ENCODE data around the gene MT1HL1.

MT1HL1 gene

DNA sequence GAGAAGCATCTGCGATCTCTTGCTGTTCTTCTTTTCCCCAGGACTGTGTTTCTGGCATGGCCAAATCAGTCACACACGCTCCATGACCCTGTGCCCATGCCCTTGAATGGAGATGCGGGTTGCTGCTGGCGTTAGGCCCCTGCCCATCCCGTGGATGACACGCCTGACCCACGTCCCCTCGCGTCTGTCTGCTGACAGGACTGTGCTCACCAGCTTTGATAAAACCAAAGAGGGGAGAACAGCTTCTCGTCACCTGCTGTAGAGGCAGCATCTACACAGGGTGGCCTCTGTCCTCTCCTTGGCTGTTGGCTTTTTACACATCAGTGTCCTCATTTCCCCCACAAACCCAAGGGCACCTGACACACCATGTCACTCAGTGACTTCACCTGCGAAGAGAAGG lies 6.9 kb downstream of the MT1HL1 start:
- H3K4me3 ChIP-seq (ENCODE audit: low read depth, low read length) = no peak overlapping the region
- in situ Hi-C loops (cut with HindIII; ENCODE audit: low pct_ligation_motif_present, low sequenced_read_pairs) = no loop called here
- no peak overlapping the region for H3K27ac ChIP-seq
- H3K27me3 ChIP-seq (replicated peaks) = no peaks in the 10 kb centered on the region
- DNase-seq = no peak
- no peak for TF ChIP-seq CTCF (IDR thresholded peaks at IDR 0.05; ENCODE audit: low read depth, low read length, missing control alignments)
- H3K36me3 ChIP-seq (replicated peaks) = no peaks in the 10 kb centered on the region

DNA sequence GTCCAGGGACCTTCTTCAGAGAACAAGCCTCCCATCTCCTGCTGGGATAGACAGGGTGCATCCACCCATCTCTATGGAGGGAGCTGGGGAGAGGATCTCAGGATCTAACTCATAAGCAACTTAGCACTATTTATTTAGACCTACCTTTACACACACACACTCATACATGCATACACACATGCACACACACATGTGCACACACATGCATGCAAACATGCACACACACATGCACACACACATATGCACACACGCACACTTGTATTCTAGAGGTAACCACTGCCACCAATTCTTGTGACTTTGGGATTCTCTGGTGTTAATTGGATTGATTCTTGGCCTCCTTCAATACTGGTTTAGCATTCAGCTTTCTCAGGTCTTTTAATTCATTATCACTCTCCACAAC lies 9.8 kb downstream of the MT1HL1 start:
- in situ Hi-C loops (cut with HindIII; ENCODE audit: low pct_ligation_motif_present, low sequenced_read_pairs) = no loop called here
- Histone ChIP-seq H3K27me3 (replicated peaks) (no peaks in the 10 kb centered on the region), H3K4me3 (ENCODE audit: low read depth, low read length) (no peak overlapping the region), H3K36me3 (replicated peaks) (no peaks in the 10 kb centered on the region), H3K27ac (no peak overlapping the region)
- no peak for DNase-seq
- TF ChIP-seq CTCF (IDR thresholded peaks at IDR 0.05; ENCODE audit: low read depth, low read length, missing control alignments) = no peak

DNA sequence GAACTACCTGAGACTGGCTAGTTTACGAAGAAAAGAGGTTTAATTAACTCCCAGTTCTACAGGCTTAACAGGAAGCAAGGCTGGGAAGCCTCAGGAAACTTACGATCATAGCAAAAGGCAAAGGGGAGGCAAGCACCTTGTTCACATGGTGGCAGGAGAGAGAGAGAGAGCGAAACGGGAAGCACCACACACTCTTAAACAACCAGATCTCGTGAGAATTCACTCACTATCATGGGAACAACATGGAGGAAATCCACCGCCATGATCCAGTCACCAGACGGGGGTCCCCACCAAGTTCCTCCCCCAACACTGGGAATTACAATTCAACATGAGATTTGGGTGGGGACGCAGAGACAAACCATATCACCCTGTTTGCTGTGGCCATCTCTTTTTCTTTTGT lies 11.8 kb downstream of the MT1HL1 start:
- no peak for DNase-seq
- Histone ChIP-seq H3K27me3 (replicated peaks) (no peaks in the 10 kb centered on the region), H3K27ac (no peak overlapping the region), H3K4me3 (ENCODE audit: low read depth, low read length) (no peak overlapping the region), H3K36me3 (replicated peaks) (no peaks in the 10 kb centered on the region)
- TF ChIP-seq CTCF (IDR thresholded peaks at IDR 0.05; ENCODE audit: low read depth, low read length, missing control alignments) = no peak
- in situ Hi-C loops (cut with HindIII; ENCODE audit: low pct_ligation_motif_present, low sequenced_read_pairs) = no loop called here

DNA sequence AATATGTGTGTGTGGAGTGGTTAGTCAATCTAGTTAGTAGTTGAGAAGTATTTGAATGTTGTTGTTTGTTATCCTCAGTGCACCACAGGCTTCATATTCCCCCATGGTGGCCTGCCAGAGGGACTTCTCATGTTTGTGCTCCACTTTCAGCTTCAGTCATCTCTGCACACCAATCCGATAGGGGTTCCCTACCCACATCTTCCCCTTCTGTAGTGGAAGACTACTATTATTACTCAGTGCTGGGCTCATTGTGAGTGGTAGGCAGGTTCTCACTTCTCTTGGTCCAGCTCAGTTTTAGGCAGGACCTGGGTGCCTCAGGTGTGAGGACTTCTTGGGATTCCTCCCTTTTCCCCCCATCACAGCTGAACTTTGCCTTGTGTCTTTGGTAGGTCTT lies 14.2 kb downstream of the MT1HL1 start:
- Histone ChIP-seq H3K4me3 (ENCODE audit: low read depth, low read length) (no peak overlapping the region), H3K27me3 (replicated peaks) (no peaks in the 10 kb centered on the region), H3K27ac (no peak overlapping the region), H3K36me3 (replicated peaks) (no peaks in the 10 kb centered on the region)
- TF ChIP-seq CTCF (IDR thresholded peaks at IDR 0.05; ENCODE audit: low read depth, low read length, missing control alignments) = no peak
- in situ Hi-C loops (cut with HindIII; ENCODE audit: low pct_ligation_motif_present, low sequenced_read_pairs) = no loop called here
- no peak for DNase-seq

DNA sequence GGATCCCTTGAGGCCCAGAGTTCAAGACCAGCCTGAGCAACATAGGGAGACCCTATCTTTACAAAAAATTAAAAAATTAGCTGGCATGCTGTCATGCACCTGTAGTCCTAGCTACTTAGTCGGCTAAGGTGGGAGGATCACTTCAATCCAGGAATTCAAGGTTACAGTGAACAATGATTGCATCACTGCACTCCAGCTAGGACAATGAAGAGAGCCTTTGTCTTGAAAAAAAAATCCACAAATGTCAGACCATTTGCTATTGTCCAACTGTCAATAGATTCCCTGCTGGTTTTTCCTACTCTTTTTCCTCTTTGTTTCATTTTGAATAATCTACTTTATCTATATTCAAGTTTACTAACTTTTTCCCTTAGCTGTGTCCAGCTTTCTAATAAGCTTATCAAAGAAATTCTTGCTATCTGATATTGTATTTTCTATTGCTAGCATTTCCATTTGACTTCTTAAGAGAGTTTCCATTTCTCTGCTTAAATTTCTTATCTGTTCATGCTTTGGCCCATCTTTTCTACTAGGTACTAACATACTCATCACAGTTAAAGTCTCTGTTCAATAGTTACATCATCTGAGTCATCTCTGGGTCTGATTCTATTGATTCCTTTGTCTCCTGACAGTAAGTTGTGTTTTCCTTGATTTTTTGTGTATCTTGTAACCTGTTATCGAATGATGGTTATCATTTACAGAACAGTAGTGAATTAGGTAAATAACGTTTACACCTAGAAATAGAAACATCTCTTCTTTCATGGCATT lies 14.8 kb downstream of the MT1HL1 start:
- Histone ChIP-seq H3K27me3 (replicated peaks) (no peaks in the 10 kb centered on the region), H3K4me3 (ENCODE audit: low read depth, low read length) (no peak overlapping the region), H3K36me3 (replicated peaks) (no peaks in the 10 kb centered on the region), H3K27ac (no peak overlapping the region)
- in situ Hi-C loops (cut with HindIII; ENCODE audit: low pct_ligation_motif_present, low sequenced_read_pairs) = no loop called here
- no peak for TF ChIP-seq CTCF (IDR thresholded peaks at IDR 0.05; ENCODE audit: low read depth, low read length, missing control alignments)
- no peak for DNase-seq

GRCh38 chr1:236983818-236984217 lies 20.4 kb downstream of the MT1HL1 start:
- H3K27ac ChIP-seq = no peak overlapping the region
- in situ Hi-C loops (cut with HindIII; ENCODE audit: low pct_ligation_motif_present, low sequenced_read_pairs) = no loop called here
- H3K4me3 ChIP-seq (ENCODE audit: low read depth, low read length) = no peak overlapping the region
- no peak for DNase-seq
- H3K36me3 ChIP-seq (replicated peaks) = no peaks in the 10 kb centered on the region
- TF ChIP-seq CTCF (IDR thresholded peaks at IDR 0.05; ENCODE audit: low read depth, low read length, missing control alignments) = no peak
- no peaks in the 10 kb centered on the region for H3K27me3 ChIP-seq (replicated peaks)
